PC-9 (cell line): Measurements from ENCODE around the gene RIPK4.

Experiments used
- CTCF ChIP-seq: fragments of 200-600 bp; sonication (generic); conservative IDR thresholded peaks from 2 replicates; pipeline ENCODE4 v1.6.1; 2017; ENCODE audit warnings: mixed run types, antibody characterized with exemption, mild to moderate bottlenecking, moderate library complexity
- EZH2 ChIP-seq: fragments of 200-600 bp; sonication (generic); IDR thresholded peaks from 2 replicates; pipeline ENCODE4 v1.8.0; 2017; ENCODE audit warnings: antibody characterized with exemption, low read depth

- TF ChIP-seq CTCF (no peak), EZH2 (no peak)
Observed at GRCh38 chr21:41710823-41711160, 56.1 kb downstream of the RIPK4 start.
